Neural progenitor cell (in vitro differentiated cells): ENCODE data around the gene C22orf15. TPM values are rescaled to one million over a fixed set of nuclear protein-coding genes. Genes with fewer than 3 reads are reported as not detected.
A peak's percentile ranks its signal among the peaks of the same experiment; 100 is the strongest.

ENCODE experiments used
- DNase-seq: peaks from one replicate; pipeline ENCODE4 v3.0.0-alpha.2; 2016; ENCODE audit warnings: low spot score
- H2AFZ ChIP-seq: fragments of 200-600 bp; sonication (generic); replicated peaks from 2 replicates; pipeline ENCODE4 v1.6.1; 2016; ENCODE audit warnings: antibody characterized with exemption
- H3F3A ChIP-seq: fragments of 200-600 bp; sonication (generic); 2 replicates; pipeline ENCODE4 v1.6.1; 2016; ENCODE audit warnings: antibody characterized with exemption, low read depth
- H3K27ac ChIP-seq: fragments of 200-600 bp; sonication (generic); 2 replicates; pipeline ENCODE4 v1.5.1; 2016; ENCODE audit warnings: mild to moderate bottlenecking
- H3K27me3 ChIP-seq: fragments of 200-600 bp; sonication (generic); 2 replicates; pipeline ENCODE4 v1.6.1; 2016; ENCODE audit warnings: mild to moderate bottlenecking, moderate library complexity
- H3K36me3 ChIP-seq: fragments of 200-600 bp; sonication (generic); 2 replicates; pipeline ENCODE4 v1.5.1; 2016
- H3K4me1 ChIP-seq: fragments of 200-600 bp; sonication (generic); 2 replicates; pipeline ENCODE4 v1.6.1; 2016; ENCODE audit warnings: mixed run types
- H3K4me2 ChIP-seq: fragments of 200-600 bp; sonication (generic); 2 replicates; pipeline ENCODE4 v1.6.1; 2016
- H3K4me3 ChIP-seq: fragments of 200-600 bp; sonication (generic); 2 replicates; pipeline ENCODE4 v1.5.1; 2016
- H3K79me2 ChIP-seq: fragments of 200-600 bp; sonication (generic); 2 replicates; pipeline ENCODE4 v1.6.1; 2016; ENCODE audit warnings: low read depth
- H3K9ac ChIP-seq: fragments of 200-600 bp; sonication (generic); 2 replicates; pipeline ENCODE4 v1.6.1; 2016
- H3K9me3 ChIP-seq: fragments of 200-600 bp; sonication (generic); 2 replicates; pipeline ENCODE4 v1.5.1; 2016; ENCODE audit warnings: low read depth
- H4K20me1 ChIP-seq: fragments of 200-600 bp; sonication (generic); 2 replicates; pipeline ENCODE4 v1.6.1; 2016; ENCODE audit warnings: low read depth
- H3K27ac Mint-ChIP-seq: 3 replicates; pipeline ENCODE4 v1.8.0; 2021; ENCODE audit warnings: mixed read lengths
- H3K27me3 Mint-ChIP-seq: 2 replicates; pipeline ENCODE4 v1.8.0; 2022; ENCODE audit warnings: low read depth, mild to moderate bottlenecking, inconsistent platforms, moderate library complexity, mixed read lengths; ENCODE audit not compliant: insufficient read depth
- H3K36me3 Mint-ChIP-seq: 3 replicates; pipeline ENCODE4 v1.8.0; 2021; ENCODE audit warnings: mixed read lengths
- H3K4me1 Mint-ChIP-seq: 3 replicates; pipeline ENCODE4 v1.8.0; 2021; ENCODE audit warnings: mixed read lengths
- H3K4me3 Mint-ChIP-seq: 3 replicates; pipeline ENCODE4 v1.8.0; 2021; ENCODE audit warnings: mild to moderate bottlenecking, moderate library complexity, mixed read lengths
- H3K9me3 Mint-ChIP-seq: 3 replicates; pipeline ENCODE4 v1.8.0; 2020; ENCODE audit warnings: mixed read lengths
- CTCF ChIP-seq: fragments of 200-600 bp; sonication (generic); IDR thresholded peaks from 2 replicates; pipeline ENCODE4 v1.5.1; 2017; ENCODE audit warnings: antibody characterized with exemption, mild to moderate bottlenecking
- EZH2 ChIP-seq: fragments of 200-600 bp; sonication (generic); IDR thresholded peaks from 2 replicates; pipeline ENCODE4 v1.6.1; 2017; ENCODE audit warnings: antibody characterized with exemption, mild to moderate bottlenecking, moderate library complexity
- EZH2phosphoT487 ChIP-seq: fragments of 200-600 bp; sonication (generic); IDR thresholded peaks from 2 replicates; pipeline ENCODE4 v1.6.1; 2017; ENCODE audit warnings: antibody characterized with exemption
- total RNA-seq: library from RNA; depleted of rRNA; stranded (reverse); fragments of >200 nt; gene quantifications from 2 replicates; pipeline ENCODE4 v1.2.3, GENCODE V29; 2015; ENCODE audit warnings: low replicate concordance

The C22orf15 gene
- total RNA-seq, 1 donor from 2014 or later, result 0.56 TPM

- no peak overlapping the region for H3K9ac ChIP-seq
These were observed 26.8 kb downstream of the C22orf15 start for GRCh38 chr22:23789638-23790037.

DNA sequence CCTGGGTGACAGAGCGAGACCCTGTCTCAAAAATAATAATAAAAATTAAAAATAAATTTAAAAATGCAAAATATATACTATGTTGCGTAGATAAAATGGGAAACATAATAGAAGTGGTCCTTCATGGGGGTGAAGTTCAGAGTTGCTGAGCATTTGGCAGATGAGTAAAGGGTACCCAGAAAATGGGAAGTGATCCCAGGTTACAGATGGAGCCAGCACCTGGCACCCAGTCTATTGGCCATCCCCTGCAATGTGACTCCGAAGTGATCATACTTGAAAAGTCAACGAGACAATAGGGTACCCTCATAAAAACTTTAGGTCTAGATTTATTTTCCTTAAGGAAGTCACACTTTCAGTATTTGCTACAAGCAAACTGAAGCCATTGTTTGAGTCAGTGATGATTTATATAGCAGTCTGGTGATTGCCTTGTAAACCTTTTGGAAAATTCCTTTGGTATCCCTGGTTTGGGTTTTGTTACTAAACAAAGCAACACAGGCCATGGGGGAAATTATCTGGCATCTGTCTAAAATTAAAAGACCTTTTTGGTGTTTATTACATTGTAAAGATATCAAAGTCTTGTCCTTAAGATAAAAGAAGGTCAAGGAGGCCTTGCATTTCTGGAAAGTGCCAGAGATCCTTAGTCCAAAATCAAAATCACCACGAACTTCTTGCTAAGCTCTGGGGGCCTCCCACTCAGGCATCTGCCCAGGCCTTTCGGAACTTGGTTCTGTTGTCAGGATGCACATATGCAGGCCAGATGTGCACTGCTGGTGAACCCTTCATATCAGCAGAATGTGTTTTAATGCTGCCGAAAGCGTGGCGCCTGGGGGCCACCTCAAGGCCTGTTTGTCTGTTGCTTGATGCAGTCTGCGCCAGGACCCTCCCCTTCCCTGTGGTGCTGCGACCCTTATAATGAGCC is 28.3 kb downstream of the C22orf15 start:
- Histone ChIP-seq H3K36me3 (no peaks in the 10 kb centered on the region), H3K9me3 (no peaks in the 10 kb centered on the region), H3K27me3 (no peaks in the 10 kb centered on the region), H4K20me1 (peaks cover 62% of the 10 kb centered on the region), H3K79me2 (peaks cover 62% of the 10 kb centered on the region), H2AFZ (no peak overlapping the region), H3K9ac (no peak overlapping the region), H3K4me3 (no peak overlapping the region), H3K4me2 (no peak overlapping the region), H3F3A (peaks cover 16% of the 10 kb centered on the region), H3K4me1 (peaks cover 24% of the 10 kb centered on the region), H3K27ac (no peak overlapping the region)
- no peak overlapping the region for H3K4me3 Mint-ChIP-seq
- DNase-seq, result no peak
- no peaks in the 10 kb centered on the region for H3K27me3 Mint-ChIP-seq
- no peak for TF ChIP-seq CTCF
- no peak for TF ChIP-seq EZH2phosphoT487
- TF ChIP-seq EZH2, result no peak
- H3K36me3 Mint-ChIP-seq, result peaks cover 21% of the 10 kb centered on the region
- peaks cover 27% of the 10 kb centered on the region for H3K4me1 Mint-ChIP-seq
- H3K27ac Mint-ChIP-seq, result no peak overlapping the region
- H3K9me3 Mint-ChIP-seq, result no peaks in the 10 kb centered on the region

More at GRCh38 chr22:23789638-23790037, 26.8 kb downstream of the C22orf15 start:
- TF ChIP-seq CTCF (no peak), EZH2 (no peak), EZH2phosphoT487 (no peak)
- H2AFZ ChIP-seq, result no peak overlapping the region
- no peak overlapping the region for H3K4me3 ChIP-seq
- H3K79me2 ChIP-seq, result peaks cover 62% of the 10 kb centered on the region
- H3K4me1 ChIP-seq, result peaks cover 24% of the 10 kb centered on the region
- no peaks in the 10 kb centered on the region for H3K9me3 ChIP-seq
- no peak overlapping the region for H3K4me3 Mint-ChIP-seq
- no peak for DNase-seq
- H3K27ac Mint-ChIP-seq, result no peak overlapping the region
- H4K20me1 ChIP-seq, result peaks cover 62% of the 10 kb centered on the region
- H3K4me2 ChIP-seq, result peak overlapping the region; percentile 91
- no peaks in the 10 kb centered on the region for H3K27me3 Mint-ChIP-seq
- H3K9me3 Mint-ChIP-seq, result no peaks in the 10 kb centered on the region
- peaks cover 16% of the 10 kb centered on the region for H3F3A ChIP-seq
- no peaks in the 10 kb centered on the region for H3K27me3 ChIP-seq
- no peaks in the 10 kb centered on the region for H3K36me3 ChIP-seq
- H3K4me1 Mint-ChIP-seq, result peaks cover 27% of the 10 kb centered on the region
- no peak overlapping the region for H3K27ac ChIP-seq
- H3K36me3 Mint-ChIP-seq, result peaks cover 15% of the 10 kb centered on the region

- Mint-ChIP-seq H3K36me3 (peaks cover 28% of the 10 kb centered on the region), H3K27ac (no peak overlapping the region), H3K9me3 (no peaks in the 10 kb centered on the region), H3K4me3 (no peak overlapping the region), H3K4me1 (peaks cover 20% of the 10 kb centered on the region), H3K27me3 (no peaks in the 10 kb centered on the region)
- no peak overlapping the region for H3K27ac ChIP-seq
- H3K4me1 ChIP-seq, result peaks cover 19% of the 10 kb centered on the region
- no peaks in the 10 kb centered on the region for H3K36me3 ChIP-seq
- H3K9ac ChIP-seq, result no peak overlapping the region
- TF ChIP-seq EZH2phosphoT487, result no peak
- TF ChIP-seq CTCF, result no peak
- TF ChIP-seq EZH2, result no peak
- H3F3A ChIP-seq, result peaks cover 8% of the 10 kb centered on the region
- H3K27me3 ChIP-seq, result no peaks in the 10 kb centered on the region
- H2AFZ ChIP-seq, result no peak overlapping the region
- peaks cover 62% of the 10 kb centered on the region for H3K79me2 ChIP-seq
- DNase-seq, result no peak
- peaks cover 65% of the 10 kb centered on the region for H4K20me1 ChIP-seq
- H3K9me3 ChIP-seq, result no peaks in the 10 kb centered on the region
- no peak overlapping the region for H3K4me2 ChIP-seq
- no peak overlapping the region for H3K4me3 ChIP-seq
These were observed 29.2 kb downstream of the C22orf15 start for GRCh38 chr22:23791738-23792645.
